OCI-LY3 (cell line): ENCODE measurements around the gene CPED1.
A peak's percentile ranks its signal among the peaks of the same experiment; 100 is the strongest.

Experiments used
- H2AFZ ChIP-seq: fragments of 200-600, 300-600 bp; shearing (Covaris generic); 2 replicates; pipeline ENCODE4 v1.6.0; 2014; ENCODE audit warnings: antibody characterized with exemption, low read depth, low read length
- H3K27ac ChIP-seq: fragments of 200-600, 300-600 bp; sonication (generic); 2 replicates; pipeline ENCODE4 v1.5.1; 2014; ENCODE audit warnings: mild to moderate bottlenecking, low read length, moderate library complexity, mixed read lengths
- H3K27me3 ChIP-seq: fragments of 200-600, 300-600 bp; sonication (generic); 2 replicates; pipeline ENCODE4 v1.6.1; 2014; ENCODE audit warnings: low read depth, low read length, mixed read lengths
- H3K36me3 ChIP-seq: fragments of 200-600, 300-600 bp; sonication (generic); replicated peaks from 2 replicates; pipeline ENCODE3; 2014; ENCODE audit warnings: low read depth, low read length, mixed read lengths
- H3K4me1 ChIP-seq: fragments of 300-600, 200-600 bp; sonication (generic); 2 replicates; pipeline ENCODE4 v1.6.1; 2014; ENCODE audit warnings: low read length, mixed read lengths
- H3K4me2 ChIP-seq: fragments of 200-600, 300-600 bp; sonication (generic); 2 replicates; pipeline ENCODE4 v1.6.1; 2014; ENCODE audit warnings: low read length, mixed read lengths
- H3K4me3 ChIP-seq: fragments of 300-600, 200-600 bp; sonication (generic); 2 replicates; pipeline ENCODE4 v1.5.1; 2014; ENCODE audit warnings: antibody characterized with exemption, mild to moderate bottlenecking, low read length, moderate library complexity
- H3K79me2 ChIP-seq: fragments of 300-600, 200-600 bp; shearing (Covaris generic); 2 replicates; pipeline ENCODE4 v1.6.1; 2014; ENCODE audit warnings: mild to moderate bottlenecking, low read length, mixed read lengths
- H3K9ac ChIP-seq: fragments of 300-600, 200-600 bp; shearing (Covaris generic); 2 replicates; pipeline ENCODE4 v1.6.0; 2014; ENCODE audit warnings: mild to moderate bottlenecking, low read length, moderate library complexity
- H3K9me3 ChIP-seq: fragments of 200-600, 300-600 bp; shearing (Covaris generic); 2 replicates; pipeline ENCODE4 v1.6.1; 2014; ENCODE audit warnings: low read length, mixed read lengths; ENCODE audit not compliant: insufficient read depth
- H4K20me1 ChIP-seq: fragments of 200-600, 300-600 bp; sonication (generic); 2 replicates; pipeline ENCODE4 v1.6.1; 2016; ENCODE audit warnings: low read length, mixed read lengths; ENCODE audit not compliant: insufficient read depth
- CTCF ChIP-seq: fragments of 200-600, 300-600 bp; sonication (generic); IDR thresholded peaks from 2 replicates; pipeline ENCODE4 v1.5.1; 2014; ENCODE audit warnings: antibody characterized with exemption, low read length, low read depth
- EZH2phosphoT487 ChIP-seq: fragments of 200-600 bp; shearing (Covaris generic); IDR thresholded peaks from 2 replicates; pipeline ENCODE4 v1.6.1; 2018; ENCODE audit warnings: antibody characterized with exemption, mixed run types, low read depth

CPED1 gene

GRCh38 chr7:121303422-121304101 is 315.1 kb downstream of the CPED1 start:
- Histone ChIP-seq H3K4me1 (peaks cover 31% of the 10 kb centered on the region), H3K4me2 (no peak overlapping the region), H3K27ac (no peak overlapping the region), H4K20me1 (no peaks in the 10 kb centered on the region), H3K27me3 (no peaks in the 10 kb centered on the region), H3K9me3 (no peaks in the 10 kb centered on the region), H3K4me3 (no peak overlapping the region), H2AFZ (no peak overlapping the region), H3K79me2 (no peaks in the 10 kb centered on the region), H3K9ac (no peak overlapping the region), H3K36me3 (no peaks in the 10 kb centered on the region)
- TF ChIP-seq EZH2phosphoT487 (no peak), CTCF (peak; percentile 25)

- Histone ChIP-seq H4K20me1 (no peaks in the 10 kb centered on the region), H3K36me3 (no peaks in the 10 kb centered on the region), H2AFZ (no peak overlapping the region), H3K4me3 (no peak overlapping the region), H3K79me2 (no peaks in the 10 kb centered on the region), H3K9me3 (no peaks in the 10 kb centered on the region), H3K27me3 (no peaks in the 10 kb centered on the region), H3K9ac (no peak overlapping the region), H3K27ac (no peak overlapping the region), H3K4me1 (peaks cover 31% of the 10 kb centered on the region), H3K4me2 (no peak overlapping the region)
- TF ChIP-seq EZH2phosphoT487 (no peak), CTCF (no peak)
These were observed 315.7 kb downstream of the CPED1 start for GRCh38 chr7:121304102-121304658.

- Histone ChIP-seq H3K27ac (no peak overlapping the region), H3K9ac (no peak overlapping the region), H3K36me3 (no peaks in the 10 kb centered on the region), H3K4me3 (no peak overlapping the region), H2AFZ (no peak overlapping the region), H3K27me3 (no peaks in the 10 kb centered on the region), H4K20me1 (no peaks in the 10 kb centered on the region), H3K4me1 (peaks cover 31% of the 10 kb centered on the region), H3K9me3 (no peaks in the 10 kb centered on the region; the same call in 1 of the 2 replicates), H3K79me2 (no peaks in the 10 kb centered on the region), H3K4me2 (no peak overlapping the region)
- TF ChIP-seq CTCF, result no peak
- TF ChIP-seq EZH2phosphoT487, result no peak
These were observed 316.6 kb downstream of the CPED1 start for GRCh38 chr7:121305109-121305508.

- Histone ChIP-seq H3K9ac (no peak overlapping the region), H3K27me3 (no peaks in the 10 kb centered on the region), H3K4me3 (no peak overlapping the region), H3K79me2 (no peaks in the 10 kb centered on the region), H4K20me1 (no peaks in the 10 kb centered on the region), H3K4me2 (peak overlapping the region; percentile 52), H3K27ac (no peak overlapping the region), H3K36me3 (no peaks in the 10 kb centered on the region), H3K9me3 (no peaks in the 10 kb centered on the region; the same call in 1 of the 2 replicates), H3K4me1 (peaks cover 31% of the 10 kb centered on the region), H2AFZ (no peak overlapping the region)
- TF ChIP-seq EZH2phosphoT487 (no peak), CTCF (no peak)
These were observed 318.1 kb downstream of the CPED1 start for GRCh38 chr7:121306565-121306964.
